ENCODE results near the gene ZSCAN32.
A peak's percentile ranks its signal among the peaks of the same experiment; 100 is the strongest.

Gene ZSCAN32

GRCh38 chr16:3413730-3414379 lies 13.1 kb upstream of the ZSCAN32 start:
- TF ChIP-seq CTCF (conservative IDR thresholded peaks at IDR 0.05): no peak
- H3K27ac ChIP-seq: no peak overlapping the region

- TF ChIP-seq CTCF (conservative IDR thresholded peaks at IDR 0.05): no peak
- no peak overlapping the region for H3K27ac ChIP-seq
Measured at GRCh38 chr16:3408561-3409197, 7.9 kb upstream of the ZSCAN32 start.

- H3K27ac ChIP-seq: peak overlapping the region; percentile 75
- no peak for TF ChIP-seq CTCF (conservative IDR thresholded peaks at IDR 0.05)
Measured at GRCh38 chr16:3401719-3402397, 1.1 kb upstream of the ZSCAN32 start.

- TF ChIP-seq CTCF (conservative IDR thresholded peaks at IDR 0.05): no peak
- peak overlapping the region; percentile 75 for H3K27ac ChIP-seq
Measured at GRCh38 chr16:3400446-3400778, 392 bp downstream of the ZSCAN32 start.

GRCh38 chr16:3389663-3390338 lies 11.0 kb downstream of the ZSCAN32 start:
- H3K27ac ChIP-seq: no peak overlapping the region
- no peak for TF ChIP-seq CTCF (conservative IDR thresholded peaks at IDR 0.05)

- TF ChIP-seq CTCF (conservative IDR thresholded peaks at IDR 0.05): no peak
Measured at GRCh38 chr16:3388325-3388724, 12.5 kb downstream of the ZSCAN32 start.

GRCh38 chr16:3383045-3383448 lies 17.8 kb downstream of the ZSCAN32 start:
- H3K27ac ChIP-seq: no peak overlapping the region
- TF ChIP-seq CTCF (conservative IDR thresholded peaks at IDR 0.05): no peak

More at GRCh38 chr16:3388325-3388724, 12.5 kb downstream of the ZSCAN32 start:
- no peak overlapping the region for H3K27ac ChIP-seq

All from VCaP (cell line).